HepG2 (cell line): ENCODE data around the gene PRKCE. TPM values are rescaled to one million over a fixed set of nuclear protein-coding genes. Genes with fewer than 3 reads are reported as not detected.

Experiments
- GATAD1 ChIP-seq: IDR thresholded peaks from 2 replicates; pipeline ENCODE4 v1.6.1; 2016; ENCODE audit warnings: missing genetic modification reagents, missing compliant biosample characterization
- HMG20A ChIP-seq: IDR thresholded peaks from 2 replicates; pipeline ENCODE4 v1.6.1; 2016; ENCODE audit warnings: borderline replicate concordance
- NAIF1 ChIP-seq: sonication (generic); formaldehyde crosslinking; IDR thresholded peaks from 2 replicates; pipeline ENCODE4 v1.5.0; 2020; ENCODE audit warnings: mild to moderate bottlenecking, missing genetic modification reagents, borderline replicate concordance
- PTBP1 ChIP-seq: fragments of 200-400 bp; formaldehyde crosslinking; IDR thresholded peaks from 2 replicates; pipeline ENCODE4 v1.6.1; 2018; ENCODE audit warnings: low read length, low read depth; ENCODE audit not compliant: poor library complexity, severe bottlenecking
- SRF ChIP-seq: IDR thresholded peaks from 2 replicates; pipeline ENCODE4 v1.6.1; 2011; ENCODE audit warnings: mild to moderate bottlenecking, low read depth, low read length, moderate library complexity
- ZNF317 ChIP-seq: sonication (generic); formaldehyde crosslinking; IDR thresholded peaks from 2 replicates; pipeline ENCODE4 v1.5.0; 2020; ENCODE audit warnings: mild to moderate bottlenecking, missing genetic modification reagents
- polyA plus RNA-seq, 8 experiments: library from polyadenylated mRNA; depleted of rRNA in 3 of 8; stranded (reverse) in 7 of 8; unstranded in 1 of 8; fragments of >200 nt; fragmentation: Illumina TruSeq in 4 of 8; extraction: Trizol in 4 of 8; gene quantifications; 2 replicates each; pipeline versions ENCODE4 v1.2.1 to v1.2.3, GENCODE V29; 2011 to 2016; ENCODE audit warnings: low read depth in 4 of 8, missing spikeins in 1 of 8, mixed read lengths in 1 of 8; ENCODE audit not compliant: insufficient read depth in 1 of 8
- total RNA-seq, 5 experiments: library from RNA; depleted of rRNA; stranded (reverse); fragments of >200 nt; fragmentation: Illumina TruSeq; extraction: Trizol; gene quantifications; 2 replicates each; pipeline ENCODE4 v1.2.3, GENCODE V29; 2016; ENCODE audit warnings: low read depth in 1 of 5
- TF ChIP-seq, protein P1 (sequence below): sonication (generic); formaldehyde crosslinking; conservative IDR thresholded peaks from 2 replicates; pipeline ENCODE4 v1.8.0; 2022; ENCODE audit warnings: mild to moderate bottlenecking, moderate library complexity, missing genetic modification reagents
- TF ChIP-seq, protein P2 (sequence below): sonication (generic); formaldehyde crosslinking; IDR thresholded peaks from 2 replicates; pipeline ENCODE4 v1.4.0; 2020; ENCODE audit warnings: missing genetic modification reagents, borderline replicate concordance
- TF ChIP-seq, protein P3 (sequence below): fragments of 450-650 bp; IDR thresholded peaks from 2 replicates; pipeline ENCODE4 v1.6.1; 2016
- TF ChIP-seq, protein P4 (sequence below): sonication (generic); formaldehyde crosslinking; IDR thresholded peaks from 2 replicates; pipeline ENCODE4 v1.5.0; 2020; ENCODE audit warnings: mild to moderate bottlenecking, low read depth, missing genetic modification reagents, borderline replicate concordance
- TF ChIP-seq, protein P5 (sequence below): sonication (generic); formaldehyde crosslinking; IDR thresholded peaks from 2 replicates; pipeline ENCODE4 v1.4.0; 2020; ENCODE audit warnings: missing genetic modification reagents, borderline replicate concordance

PRKCE gene
- total and polyA plus RNA-seq, 2 of the 13 experiments (the other 11 are each of a cell fraction or from before 2014, with no cell fraction given) = 1.0 to 3.9 TPM

DNA sequence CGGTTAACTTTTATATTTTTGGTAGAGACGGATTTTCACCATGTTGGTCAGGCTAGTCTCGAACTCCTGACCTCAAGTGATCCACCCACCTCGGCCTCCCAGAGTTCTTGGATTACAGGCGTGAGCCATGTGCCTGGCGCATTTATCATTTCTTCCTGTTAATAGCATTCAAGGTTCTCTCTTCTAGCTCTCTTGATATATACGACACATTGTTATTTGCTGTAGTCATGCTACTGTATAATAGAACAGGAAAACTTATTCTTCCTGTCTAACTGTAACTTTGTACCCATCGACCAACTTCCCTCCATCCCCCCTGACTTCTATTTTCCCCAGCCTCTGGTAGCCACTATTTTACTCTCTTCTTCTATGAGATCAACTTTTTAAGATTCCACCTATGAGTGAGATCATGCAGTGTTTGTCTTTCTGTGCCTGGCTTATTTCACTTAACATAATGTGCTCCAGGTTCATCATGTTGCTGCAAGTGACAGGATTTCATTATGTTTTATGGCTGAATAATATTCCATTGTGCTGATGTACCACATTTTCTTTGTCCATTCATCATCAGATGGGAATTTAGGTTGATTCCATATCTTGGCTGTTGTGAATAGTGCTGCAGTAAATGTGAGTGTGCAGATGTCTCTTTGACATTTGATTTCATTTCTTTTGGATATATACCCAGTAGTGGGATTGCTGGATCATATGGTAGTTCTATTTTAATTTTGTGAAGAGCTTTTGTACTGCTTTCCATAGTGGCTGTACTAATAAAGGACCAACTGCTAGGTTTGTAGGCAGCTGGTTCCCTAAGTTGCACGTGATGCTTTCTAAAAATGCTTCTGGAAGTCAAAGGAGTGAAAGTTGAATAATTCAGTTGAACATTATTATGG is 205.2 kb downstream of the PRKCE start (continued):
- TF ChIP-seq, protein P1, sequence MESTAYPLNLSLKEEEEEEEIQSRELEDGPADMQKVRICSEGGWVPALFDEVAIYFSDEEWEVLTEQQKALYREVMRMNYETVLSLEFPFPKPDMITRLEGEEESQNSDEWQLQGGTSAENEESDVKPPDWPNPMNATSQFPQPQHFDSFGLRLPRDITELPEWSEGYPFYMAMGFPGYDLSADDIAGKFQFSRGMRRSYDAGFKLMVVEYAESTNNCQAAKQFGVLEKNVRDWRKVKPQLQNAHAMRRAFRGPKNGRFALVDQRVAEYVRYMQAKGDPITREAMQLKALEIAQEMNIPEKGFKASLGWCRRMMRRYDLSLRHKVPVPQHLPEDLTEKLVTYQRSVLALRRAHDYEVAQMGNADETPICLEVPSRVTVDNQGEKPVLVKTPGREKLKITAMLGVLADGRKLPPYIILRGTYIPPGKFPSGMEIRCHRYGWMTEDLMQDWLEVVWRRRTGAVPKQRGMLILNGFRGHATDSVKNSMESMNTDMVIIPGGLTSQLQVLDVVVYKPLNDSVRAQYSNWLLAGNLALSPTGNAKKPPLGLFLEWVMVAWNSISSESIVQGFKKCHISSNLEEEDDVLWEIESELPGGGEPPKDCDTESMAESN (CRISPR knock-in tag) = no peak
- no peak for TF ChIP-seq PTBP1
- no peak for TF ChIP-seq GATAD1 (CRISPR knock-in tag)
- no peak for TF ChIP-seq HMG20A (CRISPR knock-in tag)
- TF ChIP-seq ZNF317 = no peak
- TF ChIP-seq, protein P2, sequence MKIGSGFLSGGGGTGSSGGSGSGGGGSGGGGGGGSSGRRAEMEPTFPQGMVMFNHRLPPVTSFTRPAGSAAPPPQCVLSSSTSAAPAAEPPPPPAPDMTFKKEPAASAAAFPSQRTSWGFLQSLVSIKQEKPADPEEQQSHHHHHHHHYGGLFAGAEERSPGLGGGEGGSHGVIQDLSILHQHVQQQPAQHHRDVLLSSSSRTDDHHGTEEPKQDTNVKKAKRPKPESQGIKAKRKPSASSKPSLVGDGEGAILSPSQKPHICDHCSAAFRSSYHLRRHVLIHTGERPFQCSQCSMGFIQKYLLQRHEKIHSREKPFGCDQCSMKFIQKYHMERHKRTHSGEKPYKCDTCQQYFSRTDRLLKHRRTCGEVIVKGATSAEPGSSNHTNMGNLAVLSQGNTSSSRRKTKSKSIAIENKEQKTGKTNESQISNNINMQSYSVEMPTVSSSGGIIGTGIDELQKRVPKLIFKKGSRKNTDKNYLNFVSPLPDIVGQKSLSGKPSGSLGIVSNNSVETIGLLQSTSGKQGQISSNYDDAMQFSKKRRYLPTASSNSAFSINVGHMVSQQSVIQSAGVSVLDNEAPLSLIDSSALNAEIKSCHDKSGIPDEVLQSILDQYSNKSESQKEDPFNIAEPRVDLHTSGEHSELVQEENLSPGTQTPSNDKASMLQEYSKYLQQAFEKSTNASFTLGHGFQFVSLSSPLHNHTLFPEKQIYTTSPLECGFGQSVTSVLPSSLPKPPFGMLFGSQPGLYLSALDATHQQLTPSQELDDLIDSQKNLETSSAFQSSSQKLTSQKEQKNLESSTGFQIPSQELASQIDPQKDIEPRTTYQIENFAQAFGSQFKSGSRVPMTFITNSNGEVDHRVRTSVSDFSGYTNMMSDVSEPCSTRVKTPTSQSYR (CRISPR knock-in tag) = no peak
- TF ChIP-seq SRF = no peak
- TF ChIP-seq, protein P3, sequence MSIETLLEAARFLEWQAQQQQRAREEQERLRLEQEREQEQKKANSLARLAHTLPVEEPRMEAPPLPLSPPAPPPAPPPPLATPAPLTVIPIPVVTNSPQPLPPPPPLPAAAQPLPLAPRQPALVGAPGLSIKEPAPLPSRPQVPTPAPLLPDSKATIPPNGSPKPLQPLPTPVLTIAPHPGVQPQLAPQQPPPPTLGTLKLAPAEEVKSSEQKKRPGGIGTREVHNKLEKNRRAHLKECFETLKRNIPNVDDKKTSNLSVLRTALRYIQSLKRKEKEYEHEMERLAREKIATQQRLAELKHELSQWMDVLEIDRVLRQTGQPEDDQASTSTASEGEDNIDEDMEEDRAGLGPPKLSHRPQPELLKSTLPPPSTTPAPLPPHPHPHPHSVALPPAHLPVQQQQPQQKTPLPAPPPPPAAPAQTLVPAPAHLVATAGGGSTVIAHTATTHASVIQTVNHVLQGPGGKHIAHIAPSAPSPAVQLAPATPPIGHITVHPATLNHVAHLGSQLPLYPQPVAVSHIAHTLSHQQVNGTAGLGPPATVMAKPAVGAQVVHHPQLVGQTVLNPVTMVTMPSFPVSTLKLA = no peak
- TF ChIP-seq, protein P4, sequence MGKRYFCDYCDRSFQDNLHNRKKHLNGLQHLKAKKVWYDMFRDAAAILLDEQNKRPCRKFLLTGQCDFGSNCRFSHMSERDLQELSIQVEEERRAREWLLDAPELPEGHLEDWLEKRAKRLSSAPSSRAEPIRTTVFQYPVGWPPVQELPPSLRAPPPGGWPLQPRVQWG (CRISPR knock-in tag) = no peak
- TF ChIP-seq, protein P5, sequence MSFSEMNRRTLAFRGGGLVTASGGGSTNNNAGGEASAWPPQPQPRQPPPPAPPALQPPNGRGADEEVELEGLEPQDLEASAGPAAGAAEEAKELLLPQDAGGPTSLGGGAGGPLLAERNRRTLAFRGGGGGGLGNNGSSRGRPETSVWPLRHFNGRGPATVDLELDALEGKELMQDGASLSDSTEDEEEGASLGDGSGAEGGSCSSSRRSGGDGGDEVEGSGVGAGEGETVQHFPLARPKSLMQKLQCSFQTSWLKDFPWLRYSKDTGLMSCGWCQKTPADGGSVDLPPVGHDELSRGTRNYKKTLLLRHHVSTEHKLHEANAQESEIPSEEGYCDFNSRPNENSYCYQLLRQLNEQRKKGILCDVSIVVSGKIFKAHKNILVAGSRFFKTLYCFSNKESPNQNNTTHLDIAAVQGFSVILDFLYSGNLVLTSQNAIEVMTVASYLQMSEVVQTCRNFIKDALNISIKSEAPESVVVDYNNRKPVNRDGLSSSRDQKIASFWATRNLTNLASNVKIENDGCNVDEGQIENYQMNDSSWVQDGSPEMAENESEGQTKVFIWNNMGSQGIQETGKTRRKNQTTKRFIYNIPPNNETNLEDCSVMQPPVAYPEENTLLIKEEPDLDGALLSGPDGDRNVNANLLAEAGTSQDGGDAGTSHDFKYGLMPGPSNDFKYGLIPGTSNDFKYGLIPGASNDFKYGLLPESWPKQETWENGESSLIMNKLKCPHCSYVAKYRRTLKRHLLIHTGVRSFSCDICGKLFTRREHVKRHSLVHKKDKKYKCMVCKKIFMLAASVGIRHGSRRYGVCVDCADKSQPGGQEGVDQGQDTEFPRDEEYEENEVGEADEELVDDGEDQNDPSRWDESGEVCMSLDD (CRISPR knock-in tag) = no peak
- no peak for TF ChIP-seq NAIF1 (CRISPR knock-in tag)
